Liver (tissue), 3 donors: ENCODE results near the gene TTC12.

ENCODE experiments used
- JUND ChIP-seq, 2 donors: IDR thresholded peaks; 2 replicates each; pipeline ENCODE4 v1.6.1; 2016; ENCODE audit warnings: antibody characterized with exemption in 2 of 2
- MAX ChIP-seq: IDR thresholded peaks from 2 replicates; pipeline ENCODE4 v1.6.1; 2016; ENCODE audit warnings: antibody characterized with exemption
- NR2F2 ChIP-seq: IDR thresholded peaks from 2 replicates; pipeline ENCODE4 v1.6.1; 2016; ENCODE audit warnings: antibody characterized with exemption
- SP1 ChIP-seq: IDR thresholded peaks from 2 replicates; pipeline ENCODE4 v1.6.1; 2018; ENCODE audit warnings: antibody characterized with exemption, mild to moderate bottlenecking
- TAF1 ChIP-seq: conservative IDR thresholded peaks from 2 replicates; pipeline ENCODE4 v1.6.1; 2016; ENCODE audit warnings: antibody characterized with exemption, mild to moderate bottlenecking
- TF ChIP-seq, protein P1 (sequence below): fragments of 150-350 bp; IDR thresholded peaks from 2 replicates; pipeline ENCODE4 v1.5.1; 2017; ENCODE audit warnings: improper control_type of control experiment, low read depth, low read length; ENCODE audit not compliant: missing input control
- TF ChIP-seq, protein P2 (sequence below): IDR thresholded peaks from 2 replicates; pipeline ENCODE4 v1.6.1; 2016; ENCODE audit warnings: antibody characterized with exemption, mild to moderate bottlenecking
- TF ChIP-seq, protein P3 (sequence below): IDR thresholded peaks from 2 replicates; pipeline ENCODE4 v1.6.1; 2016; ENCODE audit warnings: antibody characterized with exemption
- donor health status: healthy.
- donor health status: healthy.

DNA sequence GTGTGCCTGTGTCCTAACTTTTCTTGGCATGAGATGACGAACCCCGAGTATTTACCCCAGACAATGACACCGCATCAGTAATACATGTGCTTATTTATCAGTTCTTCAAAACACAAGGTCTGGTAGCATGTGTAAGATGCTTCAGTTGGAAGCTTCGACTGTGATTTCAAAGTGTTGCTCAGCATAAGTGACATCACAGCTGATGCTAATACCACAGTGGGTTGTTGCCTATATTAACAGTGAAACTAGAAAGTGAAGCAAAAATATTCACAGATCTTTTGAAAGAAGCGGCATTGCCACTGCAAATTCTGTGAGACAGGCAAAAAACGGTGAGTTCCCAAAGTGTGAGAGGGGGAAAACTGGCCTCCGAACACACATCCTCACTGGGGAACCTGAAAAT lies 18.4 kb upstream of the TTC12 start:
- TF ChIP-seq, protein P1, sequence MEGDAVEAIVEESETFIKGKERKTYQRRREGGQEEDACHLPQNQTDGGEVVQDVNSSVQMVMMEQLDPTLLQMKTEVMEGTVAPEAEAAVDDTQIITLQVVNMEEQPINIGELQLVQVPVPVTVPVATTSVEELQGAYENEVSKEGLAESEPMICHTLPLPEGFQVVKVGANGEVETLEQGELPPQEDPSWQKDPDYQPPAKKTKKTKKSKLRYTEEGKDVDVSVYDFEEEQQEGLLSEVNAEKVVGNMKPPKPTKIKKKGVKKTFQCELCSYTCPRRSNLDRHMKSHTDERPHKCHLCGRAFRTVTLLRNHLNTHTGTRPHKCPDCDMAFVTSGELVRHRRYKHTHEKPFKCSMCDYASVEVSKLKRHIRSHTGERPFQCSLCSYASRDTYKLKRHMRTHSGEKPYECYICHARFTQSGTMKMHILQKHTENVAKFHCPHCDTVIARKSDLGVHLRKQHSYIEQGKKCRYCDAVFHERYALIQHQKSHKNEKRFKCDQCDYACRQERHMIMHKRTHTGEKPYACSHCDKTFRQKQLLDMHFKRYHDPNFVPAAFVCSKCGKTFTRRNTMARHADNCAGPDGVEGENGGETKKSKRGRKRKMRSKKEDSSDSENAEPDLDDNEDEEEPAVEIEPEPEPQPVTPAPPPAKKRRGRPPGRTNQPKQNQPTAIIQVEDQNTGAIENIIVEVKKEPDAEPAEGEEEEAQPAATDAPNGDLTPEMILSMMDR: no peak
- no peak for TF ChIP-seq MAX
- no peak for TF ChIP-seq SP1
- TF ChIP-seq TAF1: no peak
- no peak for TF ChIP-seq JUND (IDR thresholded peaks at IDR 0.05)
- TF ChIP-seq, protein P2, sequence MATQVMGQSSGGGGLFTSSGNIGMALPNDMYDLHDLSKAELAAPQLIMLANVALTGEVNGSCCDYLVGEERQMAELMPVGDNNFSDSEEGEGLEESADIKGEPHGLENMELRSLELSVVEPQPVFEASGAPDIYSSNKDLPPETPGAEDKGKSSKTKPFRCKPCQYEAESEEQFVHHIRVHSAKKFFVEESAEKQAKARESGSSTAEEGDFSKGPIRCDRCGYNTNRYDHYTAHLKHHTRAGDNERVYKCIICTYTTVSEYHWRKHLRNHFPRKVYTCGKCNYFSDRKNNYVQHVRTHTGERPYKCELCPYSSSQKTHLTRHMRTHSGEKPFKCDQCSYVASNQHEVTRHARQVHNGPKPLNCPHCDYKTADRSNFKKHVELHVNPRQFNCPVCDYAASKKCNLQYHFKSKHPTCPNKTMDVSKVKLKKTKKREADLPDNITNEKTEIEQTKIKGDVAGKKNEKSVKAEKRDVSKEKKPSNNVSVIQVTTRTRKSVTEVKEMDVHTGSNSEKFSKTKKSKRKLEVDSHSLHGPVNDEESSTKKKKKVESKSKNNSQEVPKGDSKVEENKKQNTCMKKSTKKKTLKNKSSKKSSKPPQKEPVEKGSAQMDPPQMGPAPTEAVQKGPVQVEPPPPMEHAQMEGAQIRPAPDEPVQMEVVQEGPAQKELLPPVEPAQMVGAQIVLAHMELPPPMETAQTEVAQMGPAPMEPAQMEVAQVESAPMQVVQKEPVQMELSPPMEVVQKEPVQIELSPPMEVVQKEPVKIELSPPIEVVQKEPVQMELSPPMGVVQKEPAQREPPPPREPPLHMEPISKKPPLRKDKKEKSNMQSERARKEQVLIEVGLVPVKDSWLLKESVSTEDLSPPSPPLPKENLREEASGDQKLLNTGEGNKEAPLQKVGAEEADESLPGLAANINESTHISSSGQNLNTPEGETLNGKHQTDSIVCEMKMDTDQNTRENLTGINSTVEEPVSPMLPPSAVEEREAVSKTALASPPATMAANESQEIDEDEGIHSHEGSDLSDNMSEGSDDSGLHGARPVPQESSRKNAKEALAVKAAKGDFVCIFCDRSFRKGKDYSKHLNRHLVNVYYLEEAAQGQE: no peak
- TF ChIP-seq, protein P3, sequence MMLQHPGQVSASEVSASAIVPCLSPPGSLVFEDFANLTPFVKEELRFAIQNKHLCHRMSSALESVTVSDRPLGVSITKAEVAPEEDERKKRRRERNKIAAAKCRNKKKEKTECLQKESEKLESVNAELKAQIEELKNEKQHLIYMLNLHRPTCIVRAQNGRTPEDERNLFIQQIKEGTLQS: no peak
- no peak for TF ChIP-seq NR2F2
